Measurements from ENCODE around the gene RBCK1.

GRCh38 chr20:426566-426965 lies 18.5 kb downstream of the RBCK1 start:
- TF ChIP-seq CTCF (IDR thresholded peaks at IDR 0.05) (no peak), POLR2AphosphoS5 (IDR thresholded peaks at IDR 0.05; ENCODE audit: insufficient read depth in 1 of 2, low read depth in 1 of 2) (no peak)

All from vagina (tissue), 2 donors.